GM23338 (cell line): ENCODE results near the gene ST6GALNAC6. TPM values are rescaled to one million over a fixed set of nuclear protein-coding genes. Genes with fewer than 3 reads are reported as not detected.

Experiments
- ATAC-seq: fragments of 200-7000 bp; cut with Tn5 transposase; 3 replicates; pipeline ENCODE4 v1.9.1; 2020
- DNase-seq: peaks from one replicate; pipeline ENCODE4 v3.0.0-alpha.2; 2015; ENCODE audit warnings: low spot score
- H2AFZ ChIP-seq: fragments of 200-600 bp; sonication (generic); 2 replicates; pipeline ENCODE4 v1.8.0; 2016; ENCODE audit warnings: antibody characterized with exemption, mild to moderate bottlenecking, moderate library complexity
- H3F3A ChIP-seq: fragments of 200-600 bp; sonication (generic); replicated peaks from 2 replicates; pipeline ENCODE4 v1.8.0; 2017; ENCODE audit warnings: antibody characterized with exemption, mixed run types, low read depth
- H3K27ac ChIP-seq: fragments of 200-600 bp; sonication (generic); 2 replicates; pipeline ENCODE4 v1.6.1; 2016; ENCODE audit warnings: low read depth
- H3K27me3 ChIP-seq: fragments of 200-600 bp; sonication (generic); 2 replicates; pipeline ENCODE4 v1.8.0; 2016; ENCODE audit warnings: mild to moderate bottlenecking, mixed run types, moderate library complexity; ENCODE audit not compliant: insufficient read depth
- H3K36me3 ChIP-seq: fragments of 200-600 bp; sonication (generic); 2 replicates; pipeline ENCODE4 v1.8.0; 2016; ENCODE audit warnings: mild to moderate bottlenecking; ENCODE audit not compliant: insufficient read depth
- H3K4me1 ChIP-seq: fragments of 200-600 bp; sonication (generic); 2 replicates; pipeline ENCODE4 v1.8.0; 2016; ENCODE audit warnings: mild to moderate bottlenecking, moderate library complexity; ENCODE audit not compliant: insufficient read depth
- H3K4me2 ChIP-seq: fragments of 200-600 bp; sonication (generic); 2 replicates; pipeline ENCODE4 v1.7.1; 2017; ENCODE audit warnings: mixed run types
- H3K4me3 ChIP-seq: fragments of 200-600 bp; sonication (generic); 2 replicates; pipeline ENCODE4 v1.6.1; 2016; ENCODE audit warnings: mixed run types
- H3K79me2 ChIP-seq: fragments of 200-600 bp; sonication (generic); replicated peaks from 2 replicates; pipeline ENCODE4 v1.8.0; 2017; ENCODE audit warnings: mild to moderate bottlenecking; ENCODE audit not compliant: insufficient read depth
- H3K9me2 ChIP-seq: fragments of 200-600 bp; sonication (generic); 2 replicates; pipeline ENCODE4 v1.8.0; 2017; ENCODE audit not compliant: insufficient read depth
- H4K20me1 ChIP-seq: fragments of 200-600 bp; sonication (generic); replicated peaks from 2 replicates; pipeline ENCODE4 v1.8.0; 2017; ENCODE audit warnings: mild to moderate bottlenecking; ENCODE audit not compliant: insufficient read depth
- H3K27ac Mint-ChIP-seq: 2 replicates; pipeline ENCODE4 v1.8.0; 2020; ENCODE audit warnings: inconsistent platforms, mild to moderate bottlenecking, moderate library complexity, mixed read lengths
- H3K27me3 Mint-ChIP-seq: 3 replicates; pipeline ENCODE4 v1.8.0; 2022; ENCODE audit warnings: low read depth, mild to moderate bottlenecking, moderate library complexity, mixed read lengths, inconsistent platforms; ENCODE audit not compliant: insufficient read depth, poor library complexity
- H3K36me3 Mint-ChIP-seq: 3 replicates; pipeline ENCODE4 v1.8.0; 2021; ENCODE audit warnings: low read depth, mild to moderate bottlenecking, inconsistent platforms, moderate library complexity, mixed read lengths
- H3K4me1 Mint-ChIP-seq: 3 replicates; pipeline ENCODE4 v1.8.0; 2020; ENCODE audit warnings: mild to moderate bottlenecking, inconsistent platforms, mixed read lengths
- H3K4me3 Mint-ChIP-seq: 3 replicates; pipeline ENCODE4 v1.8.0; 2021; ENCODE audit warnings: moderate library complexity, mild to moderate bottlenecking, inconsistent platforms, mixed read lengths
- H3K9me3 Mint-ChIP-seq: 3 replicates; pipeline ENCODE4 v1.8.0; 2020; ENCODE audit warnings: moderate library complexity, mild to moderate bottlenecking, inconsistent platforms, mixed read lengths
- CTCF ChIP-seq, 2 experiments: fragments of 200-600 bp in 1 of 2; sonication (generic) in 1 of 2; conservative IDR thresholded peaks; 2 replicates each; pipeline versions ENCODE4 v1.5.1 to v1.6.1; 2016 to 2017; ENCODE audit warnings: antibody characterized with exemption in 2 of 2, low read depth in 2 of 2, mild to moderate bottlenecking in 2 of 2, moderate library complexity in 1 of 2
- EZH2phosphoT487 ChIP-seq: fragments of 200-600 bp; sonication (generic); IDR thresholded peaks from one replicate; pipeline ENCODE4 v1.8.1; 2018; ENCODE audit warnings: antibody characterized with exemption; ENCODE audit not compliant: unreplicated experiment
- JUNB ChIP-seq: IDR thresholded peaks from one replicate; pipeline ENCODE4 v1.6.1; 2016; ENCODE audit warnings: antibody characterized with exemption; ENCODE audit not compliant: unreplicated experiment
- NANOG ChIP-seq: IDR thresholded peaks from 2 replicates; pipeline ENCODE4 v1.6.1; 2016; ENCODE audit warnings: antibody characterized with exemption, borderline replicate concordance
- REST ChIP-seq: IDR thresholded peaks from one replicate; pipeline ENCODE4 v1.6.1; 2018; ENCODE audit warnings: antibody characterized with exemption; ENCODE audit not compliant: unreplicated experiment
- STAT1 ChIP-seq: IDR thresholded peaks from one replicate; pipeline ENCODE4 v1.6.1; 2016; ENCODE audit warnings: antibody characterized with exemption; ENCODE audit not compliant: unreplicated experiment
- ZNF114 ChIP-seq: fragments of 250-450 bp; sonication (Bioruptor Pico); IDR thresholded peaks from 2 replicates; pipeline ENCODE4 v1.5.0; 2020; ENCODE audit warnings: mild to moderate bottlenecking, moderate library complexity
- polyA plus RNA-seq: library from polyadenylated mRNA; unstranded; fragments of >200 nt; fragmentation: Nextera tagmentation; extraction: Ambion mirVana; gene quantifications from 2 replicates; pipeline ENCODE4 v1.2.1, GENCODE V29; 2016
- total RNA-seq: library from RNA; depleted of rRNA; stranded (reverse); fragments of >200 nt; shearing (Covaris generic); gene quantifications from 2 replicates; pipeline ENCODE4 v1.2.3, GENCODE V29; 2014

ST6GALNAC6 gene
- total and polyA plus RNA-seq, 2 experiments from 2014 or later: 20.7 to 39.2 TPM

DNA sequence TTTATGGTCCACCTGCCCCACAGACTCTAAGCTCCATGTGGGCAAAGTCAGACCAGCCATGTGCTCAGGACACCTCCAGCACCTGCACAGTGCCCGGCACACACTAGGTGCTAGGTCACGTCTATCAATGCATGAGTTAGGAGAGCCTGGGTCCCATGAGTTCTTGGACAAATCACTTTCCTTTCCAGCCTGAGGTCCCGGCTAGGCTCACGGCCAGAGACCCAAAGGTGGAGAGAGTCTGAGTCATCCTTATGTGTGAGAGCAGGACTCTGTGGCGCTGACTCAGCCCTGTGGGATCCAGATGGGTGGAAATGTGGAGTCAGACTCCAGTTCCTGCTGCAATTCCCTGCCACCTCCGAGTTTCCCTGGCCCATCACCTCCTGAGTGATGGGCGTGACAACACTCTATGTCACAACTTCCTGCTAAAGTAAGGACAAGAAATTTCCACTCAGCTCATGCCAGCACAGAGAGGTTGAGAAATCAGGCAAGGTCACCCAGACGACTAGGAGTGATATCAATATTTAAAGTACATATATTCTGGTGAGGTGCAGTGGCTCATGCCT is 19.9 kb upstream of the ST6GALNAC6 start:
- Histone ChIP-seq H3K4me2 (no peak overlapping the region), H3K4me3 (no peak overlapping the region), H3K27ac (no peak overlapping the region), H3K9me2 (no peaks in the 10 kb centered on the region), H4K20me1 (peaks cover 19% of the 10 kb centered on the region), H2AFZ (no peak overlapping the region), H3K4me1 (peaks cover 8% of the 10 kb centered on the region; the same call in 1 of the 2 replicates), H3F3A (peaks cover 18% of the 10 kb centered on the region; the same call in 1 of the 2 replicates), H3K27me3 (0 out of 2 replicates have a peak, but pooled peaks cover 7% of the 10 kb centered on the region), H3K79me2 (no peaks in the 10 kb centered on the region), H3K36me3 (no peaks in the 10 kb centered on the region)
- TF ChIP-seq JUNB: no peak
- no peak for TF ChIP-seq NANOG
- Mint-ChIP-seq H3K9me3 (no peaks in the 10 kb centered on the region), H3K27me3 (peaks cover 17% of the 10 kb centered on the region), H3K27ac (no peak overlapping the region), H3K36me3 (0 out of 3 replicates have a peak, but pooled peaks cover 3% of the 10 kb centered on the region), H3K4me1 (peaks cover 19% of the 10 kb centered on the region), H3K4me3 (no peak overlapping the region)
- DNase-seq (no peak), ATAC-seq (no peak)

DNA sequence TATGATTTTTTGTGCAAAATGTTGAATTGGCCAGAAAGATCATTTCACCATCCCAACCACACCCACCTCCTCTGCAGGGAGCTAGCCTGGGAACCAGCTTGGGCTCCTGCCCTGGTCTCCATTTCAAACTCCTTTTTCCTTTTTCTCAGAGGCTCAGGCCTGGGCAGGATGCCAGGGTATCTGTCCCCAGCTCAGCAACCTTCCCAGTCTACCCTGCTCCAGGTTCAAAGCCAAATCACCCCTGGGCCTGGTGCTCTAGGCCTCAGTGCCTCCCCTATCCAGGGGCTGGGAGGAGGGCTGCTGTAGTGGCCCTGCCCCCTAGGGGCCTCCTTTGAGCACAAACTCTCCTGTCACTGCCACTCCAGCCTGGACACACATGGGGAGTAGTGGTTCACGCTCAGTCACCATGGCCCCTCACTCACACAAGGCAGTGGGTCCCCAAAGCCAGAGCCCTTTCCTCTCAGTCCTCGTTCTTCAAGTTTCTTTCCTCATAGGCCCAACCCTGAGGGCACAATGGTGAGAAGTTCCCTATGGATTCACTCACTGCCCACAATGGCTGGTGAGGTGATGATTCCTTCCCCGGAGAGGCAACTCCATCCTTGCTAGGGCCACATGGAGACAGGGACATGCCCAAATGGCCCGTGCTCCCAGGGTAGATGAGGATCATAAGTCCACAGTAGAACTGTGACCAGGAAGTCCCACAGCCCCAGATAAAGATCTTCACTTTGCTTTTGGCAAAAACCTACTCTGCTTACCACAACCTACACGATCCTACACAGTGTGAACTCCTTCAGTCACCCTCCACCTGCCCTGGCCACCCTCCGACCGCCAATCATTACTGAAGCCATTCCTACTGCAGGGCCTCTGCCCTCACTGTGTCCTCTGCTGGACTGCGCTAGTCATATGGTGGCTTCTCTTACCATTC is 19.0 kb upstream of the ST6GALNAC6 start:
- ATAC-seq (peak; percentile 38), DNase-seq (peak; percentile 68)
- Mint-ChIP-seq H3K9me3 (no peaks in the 10 kb centered on the region), H3K36me3 (no peaks in the 10 kb centered on the region), H3K27me3 (peaks cover 17% of the 10 kb centered on the region), H3K4me3 (no peak overlapping the region), H3K27ac (no peak overlapping the region), H3K4me1 (peaks cover 19% of the 10 kb centered on the region)
- Histone ChIP-seq H2AFZ (no peak overlapping the region), H4K20me1 (peaks cover 19% of the 10 kb centered on the region), H3K79me2 (no peaks in the 10 kb centered on the region), H3K4me1 (peaks cover 8% of the 10 kb centered on the region; the same call in 1 of the 2 replicates), H3K36me3 (no peaks in the 10 kb centered on the region), H3K27me3 (0 out of 2 replicates have a peak, but pooled peaks cover 7% of the 10 kb centered on the region), H3K4me2 (no peak overlapping the region), H3K9me2 (no peaks in the 10 kb centered on the region), H3F3A (peaks cover 18% of the 10 kb centered on the region; the same call in 1 of the 2 replicates), H3K27ac (no peak overlapping the region), H3K4me3 (no peak overlapping the region)
- TF ChIP-seq ZNF114 (CRISPR knock-in tag) (no peak), NANOG (no peak), CTCF (conservative IDR thresholded peaks at IDR 0.05; ENCODE audit: low read depth in 2 of 2) (peak; percentile 40 to 66; a peak in 3 of 4 replicates)

- DNase-seq: no peak
- 0 out of 3 replicates have a peak, but pooled peaks cover 5% of the 10 kb centered on the region for H3K36me3 Mint-ChIP-seq
- no peaks in the 10 kb centered on the region for H3K9me3 Mint-ChIP-seq
- peaks cover 13% of the 10 kb centered on the region for H4K20me1 ChIP-seq
- H3K4me3 ChIP-seq: no peak overlapping the region
- peaks cover 15% of the 10 kb centered on the region; the same call in 1 of the 2 replicates for H3F3A ChIP-seq
- peaks cover 19% of the 10 kb centered on the region for H3K4me1 Mint-ChIP-seq
- H3K79me2 ChIP-seq: no peaks in the 10 kb centered on the region
- H3K4me3 Mint-ChIP-seq: no peak overlapping the region
- H3K4me1 ChIP-seq: peaks cover 8% of the 10 kb centered on the region; the same call in 1 of the 2 replicates
- H3K4me2 ChIP-seq: no peak overlapping the region; the same call in 1 of the 2 replicates
- ATAC-seq: no peak
- no peak overlapping the region for H2AFZ ChIP-seq
- H3K27me3 Mint-ChIP-seq: peaks cover 18% of the 10 kb centered on the region
- no peak overlapping the region for H3K27ac ChIP-seq
- no peak overlapping the region for H3K27ac Mint-ChIP-seq
- no peaks in the 10 kb centered on the region for H3K9me2 ChIP-seq
- H3K27me3 ChIP-seq: 0 out of 2 replicates have a peak, but pooled peaks cover 7% of the 10 kb centered on the region
- H3K36me3 ChIP-seq: no peaks in the 10 kb centered on the region
- no peak for TF ChIP-seq JUNB
- TF ChIP-seq REST: no peak
- TF ChIP-seq STAT1: no peak
- no peak for TF ChIP-seq EZH2phosphoT487
These were observed 18.2 kb upstream of the ST6GALNAC6 start for GRCh38 chr9:127917603-127918002.
